GM12878 (cell line): ENCODE results near the gene CLEC16A.

Experiments
- FOS ChIP-seq: IDR thresholded peaks from 3 replicates; pipeline ENCODE4 v1.6.1; 2011; ENCODE audit warnings: borderline replicate concordance; ENCODE audit not compliant: insufficient read length; ENCODE audit errors: extremely low read depth
- RAD21 ChIP-seq: IDR thresholded peaks from 2 replicates; pipeline ENCODE4 v1.6.1; 2011; ENCODE audit warnings: mild to moderate bottlenecking, low read depth, low read length, moderate library complexity; ENCODE audit not compliant: insufficient read depth
- RCOR1 ChIP-seq: conservative IDR thresholded peaks from 2 replicates; pipeline ENCODE4 v1.6.1; 2012; ENCODE audit warnings: low read depth, low read length, improper control_type of control experiment
- TF ChIP-seq, protein P1 (sequence below): fragments of 450-650 bp; formaldehyde crosslinking; IDR thresholded peaks from 2 replicates; pipeline ENCODE4 v1.5.0; 2022; ENCODE audit warnings: mild to moderate bottlenecking, missing genetic modification characterization
- TF ChIP-seq, protein P2 (sequence below), 3 experiments: IDR thresholded peaks in 2 of 3; conservative IDR thresholded peaks in 1 of 3; 2 replicates each; pipeline ENCODE4 v1.5.1; 2011; ENCODE audit warnings: low read depth in 3 of 3, low read length in 3 of 3, mild to moderate bottlenecking in 3 of 3, control low read depth in 2 of 3, moderate library complexity in 2 of 3, inconsistent platforms in 1 of 3, mixed read lengths in 1 of 3; ENCODE audit not compliant: control insufficient read depth in 2 of 3, insufficient read depth in 1 of 3; ENCODE audit errors: extremely low read depth in 1 of 3

DNA sequence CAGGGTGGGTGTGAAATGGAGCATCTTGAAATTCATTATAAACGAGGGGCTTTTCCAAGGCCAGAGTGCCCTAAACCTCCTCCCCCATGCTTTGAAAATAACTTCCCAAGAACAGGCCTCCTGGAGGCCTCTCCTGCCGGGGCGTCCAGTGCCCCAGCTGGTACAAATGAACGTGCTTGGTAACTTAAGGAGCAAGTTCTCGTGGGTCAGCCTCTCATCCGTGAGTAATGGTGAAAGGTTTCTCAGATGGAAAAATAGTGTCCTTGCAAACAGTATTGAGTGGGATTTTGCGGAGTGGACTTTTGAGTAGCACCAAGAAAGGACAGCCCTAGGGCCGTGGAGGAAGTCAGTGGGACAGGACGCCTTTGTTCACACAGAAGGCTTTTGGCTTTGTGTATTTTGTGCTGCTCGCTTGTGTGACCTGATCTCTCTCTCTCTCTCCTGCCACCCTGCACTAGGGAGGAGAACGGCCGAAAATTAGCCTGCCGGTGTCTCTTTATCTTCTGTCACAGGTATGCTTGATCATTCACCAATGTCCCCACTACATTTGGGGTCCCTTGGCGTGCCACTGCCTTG is 34.6 kb downstream of the CLEC16A start:
- TF ChIP-seq, protein P1, sequence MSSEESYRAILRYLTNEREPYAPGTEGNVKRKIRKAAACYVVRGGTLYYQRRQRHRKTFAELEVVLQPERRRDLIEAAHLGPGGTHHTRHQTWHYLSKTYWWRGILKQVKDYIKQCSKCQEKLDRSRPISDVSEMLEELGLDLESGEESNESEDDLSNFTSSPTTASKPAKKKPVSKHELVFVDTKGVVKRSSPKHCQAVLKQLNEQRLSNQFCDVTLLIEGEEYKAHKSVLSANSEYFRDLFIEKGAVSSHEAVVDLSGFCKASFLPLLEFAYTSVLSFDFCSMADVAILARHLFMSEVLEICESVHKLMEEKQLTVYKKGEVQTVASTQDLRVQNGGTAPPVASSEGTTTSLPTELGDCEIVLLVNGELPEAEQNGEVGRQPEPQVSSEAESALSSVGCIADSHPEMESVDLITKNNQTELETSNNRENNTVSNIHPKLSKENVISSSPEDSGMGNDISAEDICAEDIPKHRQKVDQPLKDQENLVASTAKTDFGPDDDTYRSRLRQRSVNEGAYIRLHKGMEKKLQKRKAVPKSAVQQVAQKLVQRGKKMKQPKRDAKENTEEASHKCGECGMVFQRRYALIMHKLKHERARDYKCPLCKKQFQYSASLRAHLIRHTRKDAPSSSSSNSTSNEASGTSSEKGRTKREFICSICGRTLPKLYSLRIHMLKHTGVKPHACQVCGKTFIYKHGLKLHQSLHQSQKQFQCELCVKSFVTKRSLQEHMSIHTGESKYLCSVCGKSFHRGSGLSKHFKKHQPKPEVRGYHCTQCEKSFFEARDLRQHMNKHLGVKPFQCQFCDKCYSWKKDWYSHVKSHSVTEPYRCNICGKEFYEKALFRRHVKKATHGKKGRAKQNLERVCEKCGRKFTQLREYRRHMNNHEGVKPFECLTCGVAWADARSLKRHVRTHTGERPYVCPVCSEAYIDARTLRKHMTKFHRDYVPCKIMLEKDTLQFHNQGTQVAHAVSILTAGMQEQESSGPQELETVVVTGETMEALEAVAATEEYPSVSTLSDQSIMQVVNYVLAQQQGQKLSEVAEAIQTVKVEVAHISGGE (CRISPR knock-in tag): no peak
- no peak for TF ChIP-seq RCOR1
- TF ChIP-seq RAD21: no peak
- no peak for TF ChIP-seq FOS
- TF ChIP-seq, protein P2, sequence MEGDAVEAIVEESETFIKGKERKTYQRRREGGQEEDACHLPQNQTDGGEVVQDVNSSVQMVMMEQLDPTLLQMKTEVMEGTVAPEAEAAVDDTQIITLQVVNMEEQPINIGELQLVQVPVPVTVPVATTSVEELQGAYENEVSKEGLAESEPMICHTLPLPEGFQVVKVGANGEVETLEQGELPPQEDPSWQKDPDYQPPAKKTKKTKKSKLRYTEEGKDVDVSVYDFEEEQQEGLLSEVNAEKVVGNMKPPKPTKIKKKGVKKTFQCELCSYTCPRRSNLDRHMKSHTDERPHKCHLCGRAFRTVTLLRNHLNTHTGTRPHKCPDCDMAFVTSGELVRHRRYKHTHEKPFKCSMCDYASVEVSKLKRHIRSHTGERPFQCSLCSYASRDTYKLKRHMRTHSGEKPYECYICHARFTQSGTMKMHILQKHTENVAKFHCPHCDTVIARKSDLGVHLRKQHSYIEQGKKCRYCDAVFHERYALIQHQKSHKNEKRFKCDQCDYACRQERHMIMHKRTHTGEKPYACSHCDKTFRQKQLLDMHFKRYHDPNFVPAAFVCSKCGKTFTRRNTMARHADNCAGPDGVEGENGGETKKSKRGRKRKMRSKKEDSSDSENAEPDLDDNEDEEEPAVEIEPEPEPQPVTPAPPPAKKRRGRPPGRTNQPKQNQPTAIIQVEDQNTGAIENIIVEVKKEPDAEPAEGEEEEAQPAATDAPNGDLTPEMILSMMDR (IDR thresholded peaks at IDR 0.05 in 2 of 3, conservative IDR thresholded peaks at IDR 0.05 in 1 of 3; ENCODE audit: control insufficient read depth in 2 of 3, extremely low read depth in 1 of 3, insufficient read depth in 1 of 3, low read depth in 3 of 3, low read length in 3 of 3): no peak
